WTC11 (cell line): ENCODE results near the gene DNAJC8. TPM values are rescaled to one million over a fixed set of nuclear protein-coding genes. Genes with fewer than 3 reads are reported as not detected.

Experiments used
- total RNA-seq: library from RNA; stranded (reverse); gene quantifications from 3 replicates; pipeline ENCODE4 v1.2.3, GENCODE V29; 2021

DNAJC8 gene
- total RNA-seq, 1 experiment from 2014 or later = 112 TPM

Other genes with a start within 250 kb of the DNAJC8 start
- gene EYA3, start 144.4 kb downstream of the DNAJC8 start, total RNA-seq = 27.4 to 29.4 TPM (median 28.1 TPM) in 3 replicates
- 1.8 to 2.6 TPM (median 1.9 TPM) in 3 replicates for gene PTAFR, start 56.3 kb downstream of the DNAJC8 start, total RNA-seq
- 201 to 245 TPM (median 228 TPM) in 3 replicates for gene ATP5IF1, start 3.1 kb upstream of the DNAJC8 start, total RNA-seq
- gene SESN2, start 26.5 kb upstream of the DNAJC8 start, total RNA-seq = 22.3 to 38.1 TPM (median 23.3 TPM) in 3 replicates
- gene MED18, start 96.0 kb upstream of the DNAJC8 start, total RNA-seq = 15.1 to 17.9 TPM (median 15.2 TPM) in 3 replicates
- gene PHACTR4, start 136.7 kb upstream of the DNAJC8 start, total RNA-seq = 49.2 to 52.9 TPM (median 50.9 TPM) in 3 replicates